HG03342 (cell line): ENCODE results near the gene AFF3.

Experiments used
- ATAC-seq: cut with Tn5 transposase; IDR thresholded peaks from one replicate; pipeline ENCODE4 v1.9.1; 2021; ENCODE audit warnings: mild to moderate bottlenecking, moderate library complexity; ENCODE audit not compliant: unreplicated experiment

The AFF3 gene

DNA sequence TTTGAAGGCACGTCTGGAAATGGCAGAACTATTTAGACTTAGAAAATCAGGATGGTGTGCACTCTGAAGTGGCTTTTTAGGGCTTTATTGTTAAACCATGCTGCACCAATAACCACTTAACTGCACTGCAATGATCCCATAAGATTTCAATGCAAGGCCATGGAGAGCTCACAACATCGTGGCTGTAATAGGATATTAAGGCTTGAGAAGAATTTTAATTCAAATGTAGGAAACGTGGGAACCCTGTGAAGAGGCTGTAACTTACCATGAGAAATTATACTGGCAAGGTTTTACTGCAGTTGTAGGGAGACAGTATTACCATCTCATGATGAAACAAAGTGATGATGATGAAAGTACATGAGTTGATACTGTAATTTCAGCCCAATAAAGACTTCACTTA lies 242.5 kb downstream of the AFF3 start:
- no peak for ATAC-seq

DNA sequence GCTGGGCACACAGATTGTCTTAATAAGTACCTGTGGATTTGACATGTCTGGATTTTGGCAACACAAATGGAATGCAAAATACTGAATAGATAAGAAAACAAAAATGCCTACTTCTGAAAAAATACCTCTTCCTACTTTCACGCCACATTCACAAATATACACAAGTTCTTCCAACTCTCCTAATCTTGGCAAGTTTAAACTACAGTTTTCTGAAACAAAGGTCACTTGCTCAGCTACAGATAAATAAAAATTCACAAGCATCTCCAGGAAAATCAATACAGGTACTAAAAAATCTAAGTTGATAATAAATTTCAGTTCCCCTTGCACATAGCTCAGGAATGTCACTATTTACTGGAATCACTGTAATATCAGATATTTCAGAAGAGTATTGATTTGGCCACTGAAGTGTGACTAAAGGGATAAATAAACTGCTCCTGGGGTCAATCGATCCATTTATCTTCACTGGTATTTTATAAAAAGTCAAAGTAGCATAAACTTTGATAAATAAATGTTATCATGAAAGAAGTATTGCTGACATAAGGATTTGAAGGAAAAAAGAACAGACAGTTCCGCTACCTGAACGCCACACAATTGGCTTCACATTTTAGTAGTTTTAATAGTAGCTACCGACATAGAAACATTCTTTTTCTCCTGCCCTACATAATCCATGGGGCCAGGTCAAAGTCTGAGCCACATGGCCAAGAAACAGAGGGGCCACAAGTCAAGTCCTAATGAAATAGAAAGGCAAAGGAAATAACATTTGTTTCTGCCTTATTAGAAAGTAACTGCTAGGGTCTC lies 243.1 kb downstream of the AFF3 start:
- no peak for ATAC-seq

DNA sequence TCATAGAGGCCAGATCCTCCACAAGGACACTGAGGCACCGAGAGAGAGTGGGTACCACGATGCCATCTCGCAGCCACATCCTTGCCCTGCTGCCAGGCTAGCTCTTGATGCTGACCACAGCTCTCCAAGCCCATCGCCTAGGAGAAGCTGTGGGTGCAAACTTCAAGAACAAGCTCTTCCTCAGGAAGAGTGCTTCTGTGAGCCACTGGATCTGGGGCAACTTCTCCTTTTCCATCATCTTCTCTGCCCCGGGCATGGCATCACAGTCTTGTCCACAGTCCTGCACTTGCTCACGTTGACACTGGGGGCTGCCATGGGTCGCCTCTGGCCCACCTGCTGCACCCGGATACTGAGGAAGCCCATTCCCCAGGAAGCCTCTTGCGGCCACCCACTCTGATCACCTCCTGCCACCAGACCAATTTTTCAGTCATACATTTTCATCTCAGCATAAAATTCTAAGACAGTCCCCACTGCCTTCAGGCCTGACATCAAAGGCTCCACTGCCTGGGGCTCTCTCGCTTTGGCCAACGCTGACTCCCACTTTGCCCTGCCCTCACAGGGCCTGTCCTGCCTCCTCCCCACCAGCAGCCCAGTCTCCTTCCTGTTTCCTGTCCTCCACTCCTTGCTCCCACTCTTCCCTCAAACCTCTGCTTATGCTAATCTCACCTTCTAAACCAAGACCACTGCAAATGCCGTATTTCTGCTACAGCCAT lies 243.9 kb downstream of the AFF3 start:
- no peak for ATAC-seq

GRCh38 chr2:99891428-99891780 lies 251.0 kb downstream of the AFF3 start:
- ATAC-seq, result no peak

- no peak for ATAC-seq
These were observed 251.6 kb downstream of the AFF3 start for GRCh38 chr2:99890568-99891427.

- no peak for ATAC-seq
These were observed 253.8 kb downstream of the AFF3 start for GRCh38 chr2:99888617-99889016.

- no peak for ATAC-seq
These were observed 256.0 kb downstream of the AFF3 start for GRCh38 chr2:99886418-99886817.

DNA sequence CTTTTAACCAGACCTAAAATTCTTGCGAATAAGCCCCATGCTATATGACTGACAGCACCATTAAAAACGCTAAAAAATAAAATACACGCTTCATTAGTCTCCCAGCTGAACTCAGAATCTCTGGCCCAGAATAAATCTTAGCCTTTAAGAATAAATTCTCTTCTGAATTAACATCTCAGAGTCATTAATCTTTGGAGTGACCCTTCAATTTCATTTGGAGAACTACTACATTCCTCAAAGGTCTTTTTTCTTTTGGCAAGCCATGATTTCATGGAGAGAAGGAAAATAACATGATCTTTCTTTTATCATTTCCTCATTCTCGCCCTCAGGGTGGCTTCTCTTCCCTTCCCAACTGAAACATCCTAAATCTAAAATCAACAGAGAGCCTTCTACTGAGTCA lies 259.0 kb downstream of the AFF3 start:
- ATAC-seq, result no peak

GRCh38 chr2:99881901-99882591 lies 260.3 kb downstream of the AFF3 start:
- no peak for ATAC-seq

- ATAC-seq, result no peak
These were observed 261.5 kb downstream of the AFF3 start for GRCh38 chr2:99880964-99881294.

DNA sequence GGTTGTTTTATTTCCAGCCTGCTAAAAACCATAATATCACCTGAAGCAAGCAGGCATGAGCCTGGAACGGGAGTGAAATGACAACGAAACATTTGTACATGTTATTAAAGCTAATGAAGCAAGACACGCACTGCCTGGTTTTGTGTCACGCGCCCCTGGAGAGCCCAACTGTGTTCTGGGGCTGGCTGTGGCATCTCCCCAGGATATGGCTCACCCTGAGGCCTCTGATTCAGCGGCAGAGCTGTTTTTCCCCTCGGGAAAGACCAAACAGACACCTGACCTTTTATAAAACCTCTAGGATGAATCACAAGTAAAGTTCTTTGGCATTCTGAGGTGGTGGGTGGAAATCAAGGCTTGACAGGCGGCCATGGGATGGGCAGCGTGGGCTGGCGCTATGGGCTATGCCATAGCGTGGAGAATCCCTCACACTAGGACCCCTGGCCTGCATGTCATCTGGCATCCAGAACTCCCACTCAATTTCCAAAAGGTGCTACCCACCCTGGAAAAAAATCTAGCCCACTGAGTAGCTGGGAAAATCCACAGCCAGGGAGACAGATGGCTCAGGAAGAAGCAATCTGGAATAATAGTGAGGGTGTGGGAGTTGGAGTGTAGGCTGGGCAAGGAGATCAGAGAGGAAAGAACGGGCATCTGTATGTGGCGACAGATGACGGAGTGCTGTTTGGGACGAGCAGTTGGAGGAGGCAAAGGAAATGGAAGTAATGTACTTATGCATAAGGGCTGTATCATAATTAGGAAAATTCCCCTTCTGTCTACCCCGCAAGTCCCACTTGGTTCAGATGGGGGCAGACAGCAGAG lies 262.0 kb downstream of the AFF3 start:
- no peak for ATAC-seq

DNA sequence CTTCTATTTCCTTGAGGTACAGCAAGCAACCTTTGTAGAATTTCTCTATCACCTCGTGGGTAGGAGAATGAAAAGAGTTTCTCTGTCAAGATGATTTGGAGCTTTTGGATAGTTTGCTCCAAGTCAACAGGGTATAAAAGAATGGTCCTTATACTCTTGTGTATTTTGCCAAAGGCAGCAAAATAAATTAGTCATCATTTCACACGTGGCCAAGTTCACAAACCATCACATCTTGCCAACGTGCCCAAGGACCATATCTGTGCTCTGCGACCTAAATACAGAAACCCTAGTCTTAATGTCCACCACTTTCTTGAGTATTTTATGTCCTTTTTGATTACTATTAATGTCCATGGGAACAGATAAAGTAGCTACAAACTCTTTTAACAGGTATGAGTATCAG lies 262.9 kb downstream of the AFF3 start:
- ATAC-seq, result no peak

GRCh38 chr2:99878581-99879350 lies 263.6 kb downstream of the AFF3 start:
- no peak for ATAC-seq

DNA sequence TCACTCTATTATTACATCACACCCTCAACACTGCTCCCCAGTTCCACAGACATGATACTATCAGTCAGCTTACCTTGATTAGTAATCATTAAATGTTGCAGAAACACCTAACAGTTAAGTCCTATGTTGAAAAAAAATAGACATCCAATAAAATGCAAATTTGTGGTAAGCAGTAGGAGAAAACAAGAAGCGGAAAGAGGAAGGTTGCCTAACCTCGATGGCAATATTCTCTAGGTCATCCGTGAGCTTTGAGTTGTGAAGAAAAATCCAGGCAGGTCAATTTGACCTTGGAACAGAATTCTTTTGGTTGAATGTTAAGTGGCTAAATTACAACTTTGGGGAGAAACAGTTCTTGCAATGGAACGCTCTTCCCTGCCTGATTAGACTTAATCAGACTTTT lies 264.4 kb downstream of the AFF3 start:
- ATAC-seq, result no peak

GRCh38 chr2:99876956-99877355 lies 265.4 kb downstream of the AFF3 start:
- no peak for ATAC-seq

- no peak for ATAC-seq
These were observed 266.7 kb downstream of the AFF3 start for GRCh38 chr2:99875627-99876201.

GRCh38 chr2:99868260-99868659 lies 274.1 kb downstream of the AFF3 start:
- no peak for ATAC-seq

DNA sequence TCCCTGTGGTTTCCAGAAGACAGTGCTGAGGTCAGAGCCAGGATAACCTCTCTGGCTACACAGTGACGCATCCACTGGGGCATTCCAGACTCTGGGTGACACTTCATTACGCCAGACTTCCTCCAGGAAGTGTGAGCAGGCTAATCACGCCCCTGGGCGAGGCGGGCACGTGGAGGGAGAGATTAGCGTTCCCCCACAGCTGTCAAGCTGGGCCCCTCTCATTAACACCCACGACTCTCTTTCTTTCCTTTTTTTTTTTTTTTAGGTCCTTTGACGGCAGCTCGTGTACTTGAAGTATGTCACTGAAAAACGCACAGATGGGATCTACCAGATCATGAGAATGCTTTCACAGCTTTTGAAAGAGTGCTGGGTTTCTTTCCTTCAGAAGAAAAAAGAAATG lies 274.6 kb downstream of the AFF3 start:
- ATAC-seq, result no peak
